HG02981 (cell line): ENCODE measurements around the gene SLC9B2.

Experiments
- ATAC-seq: cut with Tn5 transposase; IDR thresholded peaks from one replicate; pipeline ENCODE4 v1.9.1; 2021; ENCODE audit warnings: mild to moderate bottlenecking, moderate library complexity; ENCODE audit not compliant: unreplicated experiment

The SLC9B2 gene

DNA sequence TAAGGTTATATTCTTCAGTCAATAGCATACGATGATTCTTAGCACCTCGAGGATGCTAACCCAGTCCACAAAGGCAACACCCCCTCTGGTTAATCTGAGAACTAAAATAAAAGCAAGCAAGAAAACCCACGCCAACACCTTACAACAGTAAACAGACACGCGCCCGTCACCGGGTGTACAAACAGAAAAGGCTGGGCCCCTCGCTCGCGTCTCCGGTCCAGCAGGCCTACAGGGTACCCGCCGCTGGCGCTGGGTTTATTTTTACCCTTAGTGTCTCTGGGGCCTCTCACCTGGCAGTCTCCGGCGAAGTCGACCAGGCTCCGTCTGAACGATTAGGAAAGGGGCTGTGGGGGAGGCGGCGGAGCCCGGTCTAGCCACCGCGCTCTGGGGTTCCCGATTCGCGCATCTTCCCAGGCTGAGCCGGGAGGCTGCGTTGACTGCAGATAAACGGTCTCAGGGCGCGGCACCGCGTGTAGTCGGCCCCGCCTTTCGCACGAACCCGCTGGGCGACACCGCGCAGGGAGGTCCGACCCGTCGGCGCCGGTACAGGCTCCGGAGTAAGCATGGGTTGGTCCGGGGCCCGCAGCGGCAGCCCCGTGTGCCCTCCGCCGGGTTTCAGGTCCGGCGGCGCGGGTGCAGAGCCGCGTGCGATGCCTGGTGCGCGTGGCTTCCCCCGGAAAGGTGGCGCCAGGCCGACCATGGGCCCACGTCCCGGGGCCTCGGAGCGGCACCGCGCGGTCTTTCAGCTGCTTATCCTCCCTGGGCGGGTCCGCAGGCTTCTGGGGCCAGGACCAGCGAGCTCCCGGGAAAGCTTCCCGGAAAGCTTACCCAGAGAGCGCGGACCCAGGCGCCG lies 441 bp downstream of the SLC9B2 start:
- ATAC-seq: peak; percentile 50

DNA sequence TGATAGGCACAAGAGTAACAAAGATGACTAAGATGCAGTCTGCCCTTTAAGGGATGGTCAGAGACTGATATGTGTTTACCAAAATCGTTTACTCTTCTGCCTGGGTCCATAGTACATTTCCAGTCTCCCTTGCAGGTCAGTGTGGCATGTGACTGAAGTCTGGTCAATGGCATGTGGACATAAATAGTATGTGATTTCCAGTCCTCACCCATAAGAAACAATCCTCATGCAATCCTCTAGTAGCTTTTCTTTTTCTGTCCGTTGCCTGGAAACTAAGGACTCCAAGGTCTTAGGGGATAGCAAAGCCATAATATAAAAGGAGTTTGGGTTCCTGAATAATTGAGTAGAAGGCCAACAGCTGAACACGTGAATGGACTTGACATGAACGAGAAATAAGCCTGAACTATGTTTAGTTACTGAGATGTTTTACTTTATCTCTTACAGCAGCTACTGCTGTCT lies 1.1 kb downstream of the SLC9B2 start:
- ATAC-seq: no peak

DNA sequence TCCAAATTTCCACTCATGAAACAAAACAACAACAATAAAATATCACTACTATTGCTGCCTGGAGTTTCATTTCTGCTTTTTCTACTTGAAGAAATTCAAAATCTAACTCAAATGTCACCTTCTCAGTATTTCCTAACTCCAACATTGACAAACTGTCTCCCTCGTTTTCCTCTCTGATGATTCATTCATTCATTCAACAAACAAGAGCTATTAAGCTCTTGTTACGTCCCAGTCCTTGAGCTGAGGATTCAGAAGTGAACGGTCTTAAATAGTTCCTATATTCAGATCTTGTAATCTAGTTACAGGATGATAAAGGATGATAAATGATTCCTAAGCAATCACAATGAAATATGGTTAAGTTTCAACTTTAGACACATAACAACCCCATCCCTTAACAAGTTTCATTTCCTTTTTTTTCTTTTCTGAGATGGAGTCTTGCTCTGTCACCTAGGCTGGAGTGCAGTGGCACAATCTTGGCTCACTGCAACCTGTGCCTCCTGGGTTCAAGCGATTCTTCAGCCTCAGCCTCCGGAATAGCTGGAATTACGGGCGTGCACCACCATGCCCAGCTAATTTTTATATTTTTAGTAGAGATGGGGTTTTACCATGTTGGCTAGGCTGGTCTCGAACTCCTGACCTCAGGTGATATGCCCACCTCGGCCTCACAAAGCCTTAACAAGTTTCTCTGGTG lies 1.7 kb downstream of the SLC9B2 start:
- ATAC-seq: peak; percentile 38

DNA sequence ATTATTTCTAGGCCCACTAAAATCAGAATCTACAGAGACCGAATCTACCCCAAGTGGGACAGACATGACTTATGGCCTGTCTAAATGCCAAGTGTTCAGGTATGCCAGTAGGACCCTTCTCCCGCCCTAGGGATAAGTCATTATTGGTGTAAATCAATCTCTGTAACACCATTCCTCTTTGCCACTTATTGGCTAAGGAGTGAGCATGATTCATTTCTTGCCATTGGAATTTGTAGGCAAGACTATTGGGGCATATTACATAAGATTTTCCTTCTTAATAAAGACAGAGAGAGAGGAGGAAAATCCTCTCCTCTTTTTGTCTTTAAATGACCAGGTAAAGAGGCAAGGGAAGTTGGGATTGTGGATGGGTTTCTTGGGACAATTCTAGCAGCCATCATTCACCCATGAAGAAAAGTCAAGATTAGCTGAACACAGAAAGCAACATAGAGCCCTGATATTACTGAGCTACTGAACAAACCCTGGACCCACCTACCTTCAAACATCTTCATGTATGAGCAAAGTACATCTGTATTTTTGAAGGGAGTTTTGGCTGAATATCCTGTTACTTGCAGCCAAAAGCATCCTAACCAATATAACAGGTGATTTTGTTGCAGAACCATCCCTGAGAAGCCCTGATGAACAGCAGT lies 2.6 kb downstream of the SLC9B2 start:
- no peak for ATAC-seq

DNA sequence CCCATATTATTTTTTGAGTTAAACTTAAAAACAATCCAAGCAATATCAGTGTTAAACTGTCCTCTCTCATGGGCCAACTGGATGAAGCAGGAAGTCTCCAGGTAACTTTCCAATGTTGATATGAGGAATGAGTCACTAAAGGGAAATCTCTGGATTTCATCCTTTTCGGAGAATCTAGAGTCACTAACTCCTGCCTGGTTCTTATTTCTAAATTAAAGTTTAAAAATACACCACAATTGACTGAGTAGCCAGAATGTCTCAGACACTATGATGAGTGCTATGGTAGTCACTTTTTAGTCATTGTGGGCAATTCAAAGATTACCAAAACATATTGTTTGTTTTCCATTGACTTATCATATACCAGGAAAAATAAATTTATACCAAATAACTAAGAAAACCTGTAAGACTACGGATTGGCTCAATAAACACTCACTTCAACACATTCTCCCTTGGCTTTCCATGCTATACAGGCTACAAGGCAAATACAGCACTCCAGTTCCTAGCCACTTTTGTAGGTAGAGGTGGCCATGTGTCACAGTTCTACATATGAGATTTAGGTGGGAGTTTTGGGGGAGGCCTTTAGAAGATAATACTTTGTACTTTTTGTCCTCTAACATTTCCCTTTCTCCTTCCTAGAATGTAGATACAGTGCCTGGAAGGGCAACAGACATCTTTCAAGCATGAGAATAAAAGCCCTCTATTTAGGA lies 8.6 kb downstream of the SLC9B2 start:
- no peak for ATAC-seq

DNA sequence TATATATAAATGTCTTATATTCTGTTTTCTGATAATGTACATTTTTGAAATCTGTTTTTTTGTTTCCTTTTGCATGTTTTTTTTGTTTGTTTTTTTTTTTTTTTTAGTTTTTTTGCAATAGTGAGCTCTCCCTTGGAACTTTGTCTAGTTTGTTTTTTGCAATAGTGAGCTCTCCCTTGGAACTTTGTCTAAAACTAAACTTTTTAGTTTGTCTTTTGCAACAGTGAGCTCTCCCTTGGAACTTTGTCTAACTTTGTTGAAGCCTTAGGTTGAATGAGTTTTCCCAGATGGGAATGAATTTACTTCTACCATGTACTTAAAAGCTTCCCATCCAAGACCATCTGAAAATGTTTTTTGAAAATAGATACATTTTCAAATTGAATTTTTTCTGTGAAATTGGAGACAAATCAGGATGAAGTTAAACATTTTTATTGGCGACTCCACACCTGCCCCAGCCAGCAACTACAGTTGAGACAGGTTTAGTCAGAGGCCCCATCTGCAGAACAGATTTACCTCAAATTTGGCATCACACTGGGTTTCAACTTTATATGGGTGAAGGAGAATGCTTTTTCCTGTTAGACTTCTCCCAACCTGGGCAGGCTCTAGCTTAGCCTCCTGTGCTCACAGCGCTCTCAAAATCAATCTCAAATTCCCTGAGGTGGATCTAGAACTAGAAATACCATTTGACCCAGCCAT lies 16.0 kb downstream of the SLC9B2 start:
- ATAC-seq: no peak

DNA sequence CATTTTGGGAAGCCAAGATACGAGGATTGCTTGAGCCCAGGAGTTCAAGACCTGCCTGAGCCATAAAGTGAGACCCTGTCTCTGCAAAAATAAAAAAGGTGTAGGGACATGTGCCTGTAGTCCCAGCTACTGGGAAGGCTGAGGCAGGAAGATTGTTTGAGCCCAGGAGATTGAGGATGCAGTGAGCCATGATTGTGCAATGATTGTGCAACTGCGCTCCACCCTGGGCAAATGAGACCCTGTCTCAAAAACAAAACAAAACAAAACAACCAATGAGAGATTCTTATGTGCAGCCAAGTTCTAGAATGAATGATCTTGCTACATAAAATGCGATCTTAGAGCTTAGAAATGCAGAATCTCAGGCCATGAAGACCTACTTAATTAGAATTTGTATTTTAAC lies 22.5 kb downstream of the SLC9B2 start:
- no peak for ATAC-seq

DNA sequence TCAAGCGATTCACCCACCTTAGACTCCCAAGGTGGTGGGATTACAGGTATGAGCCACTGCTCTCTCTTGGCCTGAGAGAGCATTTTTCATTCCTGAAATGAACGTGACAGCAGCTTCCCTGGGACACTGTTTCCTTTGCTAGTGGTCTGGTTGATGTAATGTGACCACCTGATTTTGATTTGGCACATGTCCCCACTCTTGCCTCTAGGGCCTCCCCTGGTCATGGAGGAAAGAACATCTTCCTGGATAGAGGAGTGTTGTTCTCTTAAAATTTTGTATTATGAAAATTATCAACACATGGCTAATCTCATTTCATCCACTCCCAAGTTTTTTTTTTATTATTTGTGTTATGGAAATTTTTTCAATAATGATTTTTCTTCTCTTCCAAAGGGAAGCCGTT lies 23.8 kb downstream of the SLC9B2 start:
- no peak for ATAC-seq

DNA sequence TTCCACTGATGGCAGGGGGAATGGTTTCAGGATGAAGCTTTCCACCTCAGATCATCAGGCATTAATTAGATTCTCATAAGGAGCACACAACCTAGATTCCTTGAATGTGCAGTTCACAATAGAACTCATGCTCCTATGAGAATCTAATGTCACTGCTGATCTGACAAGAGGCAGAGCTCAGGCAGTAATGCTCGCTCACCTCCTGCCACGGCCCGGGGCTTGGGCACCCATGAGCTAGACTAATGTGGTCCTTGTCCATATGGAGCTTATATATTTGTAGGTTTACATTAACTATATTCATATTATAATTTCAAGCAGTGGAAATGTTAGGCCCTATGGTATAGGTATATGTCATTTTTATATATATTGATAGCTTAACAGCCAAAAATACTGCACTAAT lies 24.4 kb downstream of the SLC9B2 start:
- ATAC-seq: no peak

DNA sequence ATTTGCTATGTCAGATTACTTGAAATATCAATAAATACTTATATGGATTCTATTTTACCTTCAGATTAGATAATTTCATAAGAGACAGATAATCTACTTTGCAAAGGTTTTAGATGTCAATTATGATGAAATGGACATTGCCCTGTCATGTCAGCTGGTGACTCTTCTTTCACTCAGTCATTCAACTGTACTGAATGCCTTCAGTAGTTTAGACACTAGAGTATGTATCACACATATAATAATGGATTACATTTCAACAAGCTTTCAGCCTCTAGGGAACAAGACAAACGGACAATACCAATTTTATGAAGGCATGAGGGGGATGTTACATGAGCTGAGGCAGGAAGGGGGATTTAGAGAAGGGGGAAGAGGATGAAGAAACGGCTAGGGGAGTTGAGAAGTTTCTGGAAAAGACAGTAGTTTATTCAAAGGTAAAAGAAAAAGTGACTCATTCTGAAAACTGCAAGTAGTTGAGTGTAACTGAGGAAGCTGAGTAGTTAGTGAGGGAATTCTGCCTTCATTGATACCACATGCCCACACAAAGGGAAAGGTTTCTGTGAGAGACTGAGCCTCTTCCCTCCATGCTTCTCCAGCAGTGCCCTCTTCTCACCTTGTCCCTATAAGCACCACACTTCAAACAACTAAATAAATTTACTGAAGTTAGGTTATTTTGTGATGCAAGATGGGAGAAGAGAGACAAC lies 25.7 kb downstream of the SLC9B2 start:
- ATAC-seq: no peak

DNA sequence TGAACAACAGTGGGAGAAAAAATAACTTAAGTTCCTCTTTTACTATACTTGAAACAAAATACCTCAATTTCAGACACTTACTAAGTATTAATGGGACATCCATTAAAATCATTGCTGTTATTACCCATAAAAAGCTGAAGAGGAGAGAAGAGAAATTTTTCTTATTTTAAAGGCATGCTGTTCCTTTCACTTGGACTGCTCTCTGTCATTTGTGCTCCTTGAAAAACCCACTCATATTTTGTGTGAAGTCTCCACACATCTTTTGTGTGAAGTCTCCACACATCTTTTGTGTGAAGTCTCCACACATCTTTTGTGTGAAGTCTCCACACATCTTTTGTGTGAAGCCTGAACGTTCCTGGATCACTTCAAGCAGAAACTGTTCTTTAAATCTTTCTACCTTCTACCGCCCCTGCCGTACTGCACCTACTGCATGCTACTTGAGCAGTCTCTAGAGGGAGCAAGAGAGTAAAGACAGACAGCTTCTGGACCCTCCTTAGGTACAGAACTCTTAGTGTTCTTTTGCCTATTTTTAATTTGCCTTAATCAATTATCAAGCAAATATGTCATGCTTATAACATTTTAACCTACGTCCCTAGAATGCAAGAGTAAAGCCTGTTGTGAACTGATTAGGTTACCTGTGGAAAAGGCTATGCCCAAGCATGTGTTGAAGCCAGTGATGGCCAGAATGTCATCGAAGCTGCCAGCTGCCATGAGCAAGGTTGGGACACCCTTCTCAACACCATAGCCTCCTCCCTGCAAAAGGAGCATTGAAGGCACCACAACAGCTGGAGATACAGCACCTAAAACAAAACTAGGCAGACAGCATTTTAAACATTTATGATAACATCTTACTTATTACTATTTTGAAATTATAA lies 29.9 kb downstream of the SLC9B2 start:
- ATAC-seq: peak; percentile 98

DNA sequence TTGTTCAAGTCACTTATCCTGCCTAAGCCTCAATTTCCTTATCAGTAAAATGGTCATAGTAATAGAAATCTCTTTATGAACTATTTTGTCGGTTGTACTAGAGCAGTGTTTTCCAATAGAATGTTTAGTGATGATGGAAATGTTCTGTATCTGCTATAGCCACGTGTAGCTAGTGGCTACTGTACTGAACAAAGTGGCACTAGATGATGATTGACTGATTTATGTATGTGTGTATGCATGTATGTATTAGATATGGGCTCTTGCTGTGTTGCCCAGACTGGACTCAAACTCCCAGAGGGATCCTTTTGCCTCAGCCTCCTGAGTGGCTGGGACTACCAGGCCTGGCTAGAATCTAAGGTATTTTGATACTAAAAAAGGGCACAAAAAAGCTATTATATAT lies 32.4 kb downstream of the SLC9B2 start:
- no peak for ATAC-seq

DNA sequence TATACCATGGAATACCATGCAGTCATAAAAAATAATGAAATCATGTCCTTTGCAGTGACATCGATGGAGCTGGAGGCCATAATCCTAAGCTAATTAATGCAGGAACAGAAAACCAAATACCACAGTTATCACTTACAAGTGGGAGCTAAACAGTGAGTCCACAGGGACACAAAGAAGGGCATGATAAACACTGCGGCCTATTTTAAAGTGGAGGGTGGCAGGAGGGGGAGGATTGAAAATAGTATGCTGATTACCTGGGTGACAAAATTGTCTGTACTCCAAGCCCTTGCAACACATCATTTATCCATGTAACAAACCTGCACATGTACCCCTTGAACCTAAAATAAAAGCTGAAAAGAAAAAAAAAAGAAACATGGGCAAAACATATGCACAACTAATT lies 40.4 kb downstream of the SLC9B2 start:
- no peak for ATAC-seq

DNA sequence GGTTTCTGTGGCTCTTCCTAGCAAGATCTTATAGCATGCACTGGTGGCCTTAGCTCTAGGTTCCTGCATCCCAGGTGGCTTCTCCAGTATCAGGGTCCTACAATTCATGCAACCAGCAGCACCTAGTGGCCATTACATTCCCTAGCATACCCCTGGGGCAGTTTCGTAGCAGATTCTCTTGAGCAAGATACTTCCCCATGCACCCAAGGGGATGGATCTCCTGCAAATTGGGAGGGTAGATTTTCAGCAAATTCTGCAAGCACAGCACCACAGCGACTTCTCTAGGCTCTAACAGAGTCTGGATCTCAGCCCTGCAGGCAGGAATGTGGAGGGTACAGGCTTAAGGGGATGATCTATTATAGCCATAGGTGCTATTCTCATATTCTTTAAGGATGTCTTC lies 44.0 kb downstream of the SLC9B2 start:
- ATAC-seq: peak; percentile 88

DNA sequence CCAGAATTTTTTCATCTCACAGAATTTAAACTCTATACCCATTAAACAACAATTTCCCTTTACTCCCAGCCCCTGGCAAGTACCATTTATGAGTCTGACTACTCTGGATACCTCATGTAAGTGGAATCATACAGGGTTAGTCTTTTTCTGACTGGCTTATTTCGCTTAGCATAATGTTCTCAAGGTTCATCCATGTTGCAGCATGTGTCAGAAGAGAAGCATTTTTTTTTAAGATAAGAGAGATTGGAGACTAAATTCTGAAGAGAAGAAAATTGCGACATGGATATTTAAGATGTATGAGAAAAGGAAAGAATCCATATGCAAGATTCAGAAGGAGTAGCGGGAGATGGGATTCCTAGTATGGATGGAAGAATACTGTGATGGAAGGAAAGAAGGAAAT lies 45.8 kb downstream of the SLC9B2 start:
- no peak for ATAC-seq

DNA sequence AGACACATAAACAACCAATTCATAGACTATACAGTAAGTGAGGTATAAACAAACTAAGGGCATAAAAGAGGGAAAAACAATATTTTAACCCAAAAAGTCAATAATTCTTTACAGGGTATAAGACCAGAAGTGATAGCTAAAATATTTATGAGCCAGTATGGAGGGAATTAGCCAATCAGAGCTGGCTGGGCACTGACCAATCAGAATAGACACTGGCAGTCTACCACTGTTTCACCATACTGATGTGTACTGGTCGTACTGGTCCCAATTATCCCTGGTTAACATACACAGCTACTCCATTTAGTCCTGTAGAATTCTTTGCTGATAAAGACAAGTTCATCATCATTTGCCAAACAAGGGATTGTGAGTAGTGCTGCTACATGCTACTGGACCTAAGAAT lies 47.3 kb downstream of the SLC9B2 start:
- ATAC-seq: no peak

DNA sequence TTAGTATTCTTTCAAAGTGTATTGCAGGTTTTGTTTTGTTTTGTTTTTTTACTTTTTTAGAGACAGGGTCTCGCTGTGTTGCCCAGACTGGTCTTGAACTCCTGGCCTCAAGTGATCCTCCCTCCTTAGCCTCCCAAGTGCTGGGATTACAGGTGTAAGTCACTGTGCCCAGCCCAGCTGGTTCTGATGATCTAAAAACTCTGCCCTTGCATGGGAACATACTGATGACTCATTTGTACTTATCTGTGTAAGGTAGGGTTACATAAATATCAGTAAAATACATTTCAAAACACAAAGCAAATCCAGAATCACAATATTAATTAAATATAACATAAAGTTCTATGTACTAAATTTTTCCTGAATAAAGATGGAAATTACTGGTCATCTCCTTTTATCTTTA lies 49.7 kb downstream of the SLC9B2 start:
- no peak for ATAC-seq

DNA sequence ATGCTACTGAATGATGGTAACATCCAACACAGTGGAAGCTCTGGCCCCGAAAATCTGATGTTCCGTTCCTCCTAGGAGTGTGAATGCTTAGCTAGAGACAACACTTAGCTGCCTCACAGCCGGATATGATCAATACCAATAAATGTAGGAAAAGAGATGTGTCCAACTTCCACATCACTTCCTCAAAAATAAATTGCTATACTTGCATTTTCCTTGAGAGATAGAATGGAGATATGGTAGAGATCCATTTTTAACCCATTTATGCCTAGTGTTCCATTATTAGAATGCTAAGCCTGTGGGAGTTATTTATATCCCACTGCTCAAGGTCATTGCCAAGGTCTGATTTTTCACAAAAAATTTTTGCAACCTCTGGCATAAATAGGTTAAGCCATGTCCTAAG lies 51.6 kb downstream of the SLC9B2 start:
- no peak for ATAC-seq

DNA sequence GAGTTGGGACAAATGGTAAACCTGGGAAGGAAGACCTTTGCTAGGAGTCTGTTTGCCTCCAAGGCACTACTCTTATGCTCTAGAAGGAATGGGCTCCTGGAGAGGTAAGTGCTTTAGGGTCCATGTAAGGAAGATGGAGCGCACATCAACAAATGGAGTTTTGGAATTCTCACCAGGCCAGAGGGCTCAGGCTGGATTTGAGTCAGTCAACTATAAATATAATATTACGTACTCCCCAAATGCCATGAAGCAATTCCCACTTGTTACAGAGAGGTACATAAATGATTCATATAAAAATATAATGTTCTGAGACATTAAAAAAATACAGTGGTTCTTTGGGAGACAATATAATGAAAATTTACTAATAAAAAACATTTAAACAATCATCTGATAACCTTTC lies 55.4 kb downstream of the SLC9B2 start:
- ATAC-seq: no peak
